Rectal smooth muscle tissue (tissue), 1 donor: Measurements from ENCODE around the gene STK38.
A peak's percentile ranks its signal among the peaks of the same experiment; 100 is the strongest.
"Not testable (repeated sequence)": the region's sequence is repeated elsewhere in the genome, so short reads cannot be mapped to it uniquely, and the experiment has no call there.

ENCODE experiments used
- H3K27ac ChIP-seq: one replicate; pipeline ENCODE4 v1.7.0; 2013; ENCODE audit warnings: low read depth, low read length, inconsistent platforms
- H3K27me3 ChIP-seq: one replicate; pipeline ENCODE4 v1.7.0; 2013; ENCODE audit warnings: low read length; ENCODE audit not compliant: control insufficient read depth, insufficient read depth
- H3K36me3 ChIP-seq: one replicate; pipeline ENCODE4 v1.7.0; 2013; ENCODE audit warnings: low read length; ENCODE audit not compliant: control insufficient read depth, insufficient read depth
- H3K4me1 ChIP-seq: one replicate; pipeline ENCODE4 v1.7.0; 2013; ENCODE audit warnings: low read length; ENCODE audit not compliant: control insufficient read depth, insufficient read depth
- H3K4me3 ChIP-seq: one replicate; pipeline ENCODE4 v1.7.0; 2013; ENCODE audit warnings: low read length
- H3K9ac ChIP-seq: one replicate; pipeline ENCODE4 v1.7.0; 2013; ENCODE audit warnings: low read length

Gene STK38

DNA sequence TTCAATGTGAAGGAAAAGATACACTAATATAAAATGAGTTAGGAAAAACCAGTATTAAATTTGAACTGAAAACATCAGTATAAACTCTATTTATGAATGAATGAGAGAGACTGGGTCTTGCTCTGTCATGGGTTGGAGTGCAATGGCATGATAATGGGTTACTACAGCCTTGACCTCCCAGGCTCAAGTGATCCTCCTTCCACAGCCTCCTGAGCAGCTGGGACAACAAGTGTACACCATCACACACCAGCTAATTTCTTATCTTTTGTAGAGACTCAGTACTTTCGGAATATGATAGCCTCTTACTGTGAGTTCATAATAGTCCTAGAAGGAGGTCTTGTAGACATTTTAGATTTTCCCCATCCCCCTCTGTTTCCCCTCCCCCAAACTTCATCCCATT, 83.0 kb downstream of the STK38 start:
- Histone ChIP-seq H3K4me1 (peaks cover 2% of the 10 kb centered on the region), H3K27ac (no peak overlapping the region), H3K27me3 (no peaks in the 10 kb centered on the region), H3K4me3 (no peak overlapping the region), H3K9ac (no peak overlapping the region), H3K36me3 (no peaks in the 10 kb centered on the region)

- Histone ChIP-seq H3K36me3 (no peaks in the 10 kb centered on the region), H3K27me3 (no peaks in the 10 kb centered on the region), H3K9ac (no peak overlapping the region), H3K4me1 (peaks cover 2% of the 10 kb centered on the region), H3K4me3 (no peak overlapping the region), H3K27ac (no peak overlapping the region)
Measured at GRCh38 chr6:36463676-36464075, 83.6 kb downstream of the STK38 start.

DNA sequence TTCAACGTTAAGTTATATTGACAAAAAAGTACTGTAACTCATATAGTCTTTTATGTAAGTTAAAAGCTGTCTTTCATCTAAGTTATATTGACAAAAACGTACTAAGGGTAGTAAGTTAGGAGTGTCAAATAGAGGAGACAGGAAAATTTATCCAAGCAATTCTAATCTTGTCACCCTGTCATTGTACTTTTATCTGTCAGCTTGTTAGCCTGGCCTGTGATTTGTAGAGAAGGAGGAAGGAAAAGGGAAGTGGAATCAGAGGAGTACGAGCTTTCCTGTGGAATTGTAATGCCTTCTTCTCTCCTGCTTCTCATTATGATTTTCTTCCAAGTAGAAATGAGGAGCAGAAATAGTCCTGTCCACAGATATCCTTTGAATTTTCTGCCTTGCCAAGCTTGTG, 85.6 kb downstream of the STK38 start:
- Histone ChIP-seq H3K9ac (no peak overlapping the region), H3K4me3 (no peak overlapping the region), H3K27ac (no peak overlapping the region), H3K36me3 (no peaks in the 10 kb centered on the region), H3K4me1 (peaks cover 2% of the 10 kb centered on the region), H3K27me3 (no peaks in the 10 kb centered on the region)

DNA sequence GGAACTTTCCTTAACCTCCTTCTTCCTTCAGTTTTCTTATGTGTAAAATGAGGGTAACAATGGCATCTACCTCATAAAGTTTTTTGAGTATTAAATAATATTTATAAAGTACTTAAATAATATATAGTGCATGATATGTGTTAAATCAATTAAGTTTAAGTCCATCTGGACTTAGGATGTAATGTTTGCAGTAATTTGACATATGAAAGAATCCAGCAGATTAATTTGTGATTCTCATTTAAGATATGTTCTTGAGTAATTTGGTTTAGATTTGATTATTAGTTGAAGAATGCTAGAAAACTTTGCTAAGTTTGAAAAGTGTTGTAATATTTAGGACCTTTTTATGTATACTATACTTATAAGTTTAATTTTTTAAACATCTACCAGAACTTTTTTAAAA, 86.4 kb downstream of the STK38 start:
- H3K4me1 ChIP-seq = peaks cover 2% of the 10 kb centered on the region
- H3K4me3 ChIP-seq = no peak overlapping the region
- H3K9ac ChIP-seq = no peak overlapping the region
- H3K36me3 ChIP-seq = no peaks in the 10 kb centered on the region
- no peak overlapping the region for H3K27ac ChIP-seq
- H3K27me3 ChIP-seq = no peaks in the 10 kb centered on the region

DNA sequence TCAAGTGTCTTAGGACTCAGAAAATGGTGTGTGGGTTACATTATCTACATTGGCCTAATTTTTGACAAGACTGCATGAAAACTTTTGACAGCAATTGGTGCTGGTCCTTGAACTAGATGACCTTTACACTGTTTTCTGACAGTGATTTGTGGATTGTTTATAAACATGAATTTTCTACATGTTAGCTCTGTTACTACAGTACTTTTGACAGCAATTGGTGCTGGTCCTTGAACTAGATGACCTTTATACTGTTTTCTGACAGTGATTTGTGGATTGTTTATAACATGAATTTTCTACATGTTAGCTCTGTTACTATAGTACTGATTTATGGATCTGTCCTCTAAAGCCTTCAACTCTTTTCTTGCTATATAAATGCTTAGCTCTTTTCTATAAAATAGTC, 87.8 kb downstream of the STK38 start:
- no peak overlapping the region for H3K27ac ChIP-seq

DNA sequence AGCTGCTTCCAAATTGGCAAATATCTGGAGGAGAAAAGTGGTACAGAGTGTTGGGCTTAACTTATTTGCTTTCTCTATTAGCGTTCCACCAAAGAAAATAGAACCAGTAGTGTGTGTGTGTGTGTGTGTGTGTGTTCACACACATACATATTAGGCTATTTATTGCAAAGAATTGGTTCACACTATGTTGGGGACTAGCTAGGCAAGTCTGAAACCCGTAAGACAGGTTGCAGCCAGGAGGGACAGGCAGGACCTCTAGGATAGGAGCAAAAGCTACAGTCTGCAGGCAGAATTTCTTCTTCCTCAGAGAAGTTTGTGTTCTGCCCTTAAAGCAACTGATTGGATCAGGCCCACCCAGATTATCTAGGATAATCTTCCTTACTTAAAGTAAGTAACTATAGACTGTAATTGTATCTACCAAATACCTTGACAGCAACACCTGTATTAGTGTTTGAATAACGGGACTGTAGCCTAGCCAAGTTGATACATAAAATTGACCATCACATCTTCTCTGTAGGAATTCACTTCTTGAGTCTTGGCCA, 91.7 kb downstream of the STK38 start:
- H3K4me1 ChIP-seq = peaks cover 2% of the 10 kb centered on the region
- no peak overlapping the region for H3K4me3 ChIP-seq
- H3K36me3 ChIP-seq = no peaks in the 10 kb centered on the region
- no peak overlapping the region for H3K27ac ChIP-seq
- no peaks in the 10 kb centered on the region for H3K27me3 ChIP-seq
- no peak overlapping the region for H3K9ac ChIP-seq

More for the DNA sequence above, 87.8 kb downstream of the STK38 start:
- Histone ChIP-seq H3K4me1 (peaks cover 2% of the 10 kb centered on the region), H3K4me3 (no peak overlapping the region), H3K36me3 (no peaks in the 10 kb centered on the region), H3K27me3 (no peaks in the 10 kb centered on the region), H3K9ac (no peak overlapping the region)

- H3K27ac ChIP-seq, H3K4me1 ChIP-seq, H3K4me3 ChIP-seq, H3K36me3 ChIP-seq, H3K9ac ChIP-seq, H3K27me3 ChIP-seq: not testable (repeated sequence)
Measured at GRCh38 chr6:36452897-36453296, 94.4 kb downstream of the STK38 start.

GRCh38 chr6:36449173-36449572, 98.1 kb downstream of the STK38 start:
- not testable (repeated sequence) for H3K4me3 ChIP-seq, H3K27ac ChIP-seq, H3K27me3 ChIP-seq, H3K9ac ChIP-seq, H3K36me3 ChIP-seq
- H3K4me1 ChIP-seq = peaks cover 11% of the 10 kb centered on the region

DNA sequence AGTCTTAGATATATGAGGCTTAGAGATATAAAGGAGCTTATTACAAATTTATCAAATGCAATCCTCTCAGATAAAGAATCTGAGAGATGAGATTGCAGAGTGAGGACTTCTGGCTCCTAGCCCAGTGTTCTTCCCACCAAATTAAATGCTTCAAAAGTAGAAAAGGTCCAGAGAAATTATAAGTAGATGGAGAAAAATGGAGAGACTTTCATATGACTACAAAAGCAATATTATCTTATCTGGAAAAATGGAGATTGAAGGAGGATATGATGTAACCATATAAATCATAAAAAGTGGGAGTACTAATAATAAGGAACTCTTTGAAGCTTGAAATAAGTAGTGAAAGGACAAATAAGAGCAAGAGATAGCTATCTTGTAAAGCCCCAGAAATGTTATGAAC, 101.7 kb downstream of the STK38 start:
- no peak overlapping the region for H3K27ac ChIP-seq
- no peaks in the 10 kb centered on the region for H3K27me3 ChIP-seq
- H3K4me3 ChIP-seq = no peak overlapping the region
- H3K36me3 ChIP-seq = no peaks in the 10 kb centered on the region
- H3K9ac ChIP-seq = no peak overlapping the region
- H3K4me1 ChIP-seq = peaks cover 26% of the 10 kb centered on the region

DNA sequence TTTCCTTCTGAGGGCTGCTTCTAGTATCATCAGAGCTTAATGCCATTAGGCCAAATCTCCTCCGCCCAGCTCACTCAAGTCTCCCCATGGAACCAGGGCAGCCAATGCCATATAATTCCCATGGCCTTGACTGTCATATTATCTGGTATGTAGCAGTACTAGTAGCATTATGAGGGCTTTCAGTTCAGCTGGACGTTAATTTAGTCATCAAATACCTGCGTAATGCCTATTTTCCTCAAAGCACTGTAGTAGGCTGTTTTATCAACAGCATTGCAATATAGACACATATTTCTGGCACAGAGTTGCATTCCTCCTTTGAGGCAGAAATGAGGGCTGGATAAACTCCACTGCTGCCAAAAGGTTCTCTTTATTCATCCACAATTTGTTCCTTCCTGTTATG, 102.8 kb downstream of the STK38 start:
- H3K4me1 ChIP-seq = peaks cover 26% of the 10 kb centered on the region
- no peak overlapping the region for H3K9ac ChIP-seq

More for the DNA sequence above, 102.8 kb downstream of the STK38 start:
- peak overlapping the region; percentile 78 for H3K4me3 ChIP-seq
- peak overlapping the region; percentile 19 for H3K27ac ChIP-seq
- H3K27me3 ChIP-seq = no peaks in the 10 kb centered on the region
- H3K36me3 ChIP-seq = no peaks in the 10 kb centered on the region
